WI38 (cell line): Measurements from ENCODE around the gene SELENOF.

Experiments
- H3K4me3 ChIP-seq: 2 replicates; pipeline ENCODE4 v1.5.1; 2011; ENCODE audit warnings: low read depth, mild to moderate bottlenecking, control low read depth, low read length
- CTCF ChIP-seq: IDR thresholded peaks from 2 replicates; pipeline ENCODE4 v1.5.1; 2012; ENCODE audit warnings: low read depth, mild to moderate bottlenecking, control low read depth, low read length

Gene SELENOF

GRCh38 chr1:86860020-86860419 is 53.9 kb downstream of the SELENOF start:
- TF ChIP-seq CTCF: no peak
- no peak overlapping the region for H3K4me3 ChIP-seq

- H3K4me3 ChIP-seq: no peak overlapping the region
- no peak for TF ChIP-seq CTCF
These were observed 55.2 kb downstream of the SELENOF start for GRCh38 chr1:86858524-86859261.

GRCh38 chr1:86856196-86856595 is 57.7 kb downstream of the SELENOF start:
- TF ChIP-seq CTCF: no peak

GRCh38 chr1:86854352-86854751 is 59.6 kb downstream of the SELENOF start:
- no peak for TF ChIP-seq CTCF
- no peak overlapping the region for H3K4me3 ChIP-seq

More at GRCh38 chr1:86856196-86856595, 57.7 kb downstream of the SELENOF start:
- no peak overlapping the region for H3K4me3 ChIP-seq

- TF ChIP-seq CTCF: no peak
- H3K4me3 ChIP-seq: no peak overlapping the region
These were observed 61.0 kb downstream of the SELENOF start for GRCh38 chr1:86852782-86853408.

GRCh38 chr1:86852289-86852688 is 61.6 kb downstream of the SELENOF start:
- H3K4me3 ChIP-seq: no peak overlapping the region
- no peak for TF ChIP-seq CTCF

- H3K4me3 ChIP-seq: no peak overlapping the region
- TF ChIP-seq CTCF: no peak
These were observed 64.2 kb downstream of the SELENOF start for GRCh38 chr1:86849756-86850155.
